ENCODE measurements around the gene MRS2. TPM values are rescaled to one million over a fixed set of nuclear protein-coding genes. Genes with fewer than 3 reads are reported as not detected.

MRS2 gene
- total and polyA plus RNA-seq, 12 donors, result 11.2 to 41.3 (median 27.7) TPM

GRCh38 chr6:24458134-24458533 lies 55.4 kb downstream of the MRS2 start:
- Histone ChIP-seq H3K4me3 (no peak overlapping the region), H3K27ac (no peak overlapping the region), H3K9me3 (replicated peaks in 1 of 3) (no peaks in the 10 kb centered on the region), H3K27me3 (no peaks in the 10 kb centered on the region), H3K4me1 (replicated peaks in 1 of 2) (no peaks in the 10 kb centered on the region), H3K36me3 (replicated peaks in 1 of 2) (no peaks in the 10 kb centered on the region)
- intact Hi-C loops (cut with DNase I), result no loop called here
- 43 to 76% (median 61%) methylated on average over 3 to 4 of the region's 4 CpGs for WGBS, 4 donors
- no peak for TF ChIP-seq CTCF (IDR thresholded peaks at IDR 0.05)
- TF ChIP-seq POLR2A (IDR thresholded peaks at IDR 0.05), result no peak
- DNase-seq, result no peak

- Histone ChIP-seq H3K4me1 (replicated peaks in 1 of 2) (no peaks in the 10 kb centered on the region), H3K27ac (no peak overlapping the region), H3K36me3 (replicated peaks in 1 of 2) (no peaks in the 10 kb centered on the region), H3K27me3 (no peaks in the 10 kb centered on the region), H3K4me3 (no peak overlapping the region), H3K9me3 (replicated peaks in 1 of 3) (no peaks in the 10 kb centered on the region)
- WGBS, 4 donors, result 91 to 98% (median 94%) methylated on average over 2 of the region's 2 CpGs
- intact Hi-C loops (cut with DNase I), result no loop called here
- TF ChIP-seq POLR2A (IDR thresholded peaks at IDR 0.05) (no peak), CTCF (IDR thresholded peaks at IDR 0.05) (no peak)
- no peak for DNase-seq
Measured at GRCh38 chr6:24458941-24459340, 56.2 kb downstream of the MRS2 start.

- Histone ChIP-seq H3K36me3 (replicated peaks in 1 of 2) (no peaks in the 10 kb centered on the region), H3K27ac (no peak overlapping the region), H3K9me3 (replicated peaks in 1 of 3) (no peaks in the 10 kb centered on the region), H3K4me3 (no peak overlapping the region), H3K27me3 (no peaks in the 10 kb centered on the region), H3K4me1 (replicated peaks in 1 of 2) (no peaks in the 10 kb centered on the region)
- no peak for DNase-seq
- intact Hi-C loops (cut with DNase I), result no loop called here
- 83 to 90% (median 84%) methylated on average over 4 of the region's 4 CpGs for WGBS, 4 donors
- TF ChIP-seq CTCF (IDR thresholded peaks at IDR 0.05), result no peak
- no peak for TF ChIP-seq POLR2A (IDR thresholded peaks at IDR 0.05)
Measured at GRCh38 chr6:24460966-24461365, 58.2 kb downstream of the MRS2 start.

- 79 to 89% (median 85%) methylated on average over 11 of the region's 11 CpGs for WGBS, 4 donors
- no peak for DNase-seq
- TF ChIP-seq CTCF (IDR thresholded peaks at IDR 0.05) (no peak), POLR2A (IDR thresholded peaks at IDR 0.05) (no peak)
Measured at GRCh38 chr6:24464253-24465038, 61.7 kb downstream of the MRS2 start.

More at GRCh38 chr6:24464253-24465038, 61.7 kb downstream of the MRS2 start:
- no peak overlapping the region for H3K4me3 ChIP-seq
- no peaks in the 10 kb centered on the region for H3K27me3 ChIP-seq
- intact Hi-C loops (cut with DNase I), result no loop called here
- H3K36me3 ChIP-seq (replicated peaks in 1 of 2), result no peaks in the 10 kb centered on the region
- H3K9me3 ChIP-seq (replicated peaks in 1 of 3), result no peaks in the 10 kb centered on the region
- no peak overlapping the region for H3K27ac ChIP-seq
- H3K4me1 ChIP-seq (replicated peaks in 1 of 2), result no peaks in the 10 kb centered on the region

Data from adrenal gland (tissue), 12 donors.